Omental fat pad (tissue), 4 donors: ENCODE measurements around the gene PTMS. TPM values are rescaled to one million over a fixed set of nuclear protein-coding genes. Genes with fewer than 3 reads are reported as not detected.

Experiments used
- ATAC-seq: fragments of 150-250 bp; one replicate; pipeline ENCODE4 v1.9.1; 2016; ENCODE audit warnings: mild to moderate bottlenecking, moderate library complexity; ENCODE audit not compliant: low FRiP score
- DNase-seq: peaks from one replicate; pipeline ENCODE4 v3.0.0-alpha.2; 2019; ENCODE audit warnings: low spot score
- total RNA-seq, 4 donors: library from RNA; depleted of rRNA; stranded (reverse); fragments of >200 nt; gene quantifications; one replicate each; pipeline ENCODE4 v1.1.0, GENCODE V29; 2016
- TF ChIP-seq, protein P1 (sequence below), 3 donors: fragments of 450-650 bp; IDR thresholded peaks; one replicate each; pipeline ENCODE4 v1.5.1; 2016 to 2017; ENCODE audit warnings: antibody characterized with exemption in 3 of 3, mild to moderate bottlenecking in 3 of 3, moderate library complexity in 2 of 3

The PTMS gene, protein sequence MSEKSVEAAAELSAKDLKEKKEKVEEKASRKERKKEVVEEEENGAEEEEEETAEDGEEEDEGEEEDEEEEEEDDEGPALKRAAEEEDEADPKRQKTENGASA
- 100 to 1,000 TPM in 2 of 4 donors, 10 to 100 TPM in 2; 77.6 to 143 (median 113) TPM for total RNA-seq

GRCh38 chr12:6765634-6766581, at the start of gene PTMS:
Gene PTMS (plus strand): TSS chr12:6766363. CDS start chr12:6766706, 343 bp downstream.
- ATAC-seq (peak; percentile 73), DNase-seq (no peak)
- TF ChIP-seq, protein P1, sequence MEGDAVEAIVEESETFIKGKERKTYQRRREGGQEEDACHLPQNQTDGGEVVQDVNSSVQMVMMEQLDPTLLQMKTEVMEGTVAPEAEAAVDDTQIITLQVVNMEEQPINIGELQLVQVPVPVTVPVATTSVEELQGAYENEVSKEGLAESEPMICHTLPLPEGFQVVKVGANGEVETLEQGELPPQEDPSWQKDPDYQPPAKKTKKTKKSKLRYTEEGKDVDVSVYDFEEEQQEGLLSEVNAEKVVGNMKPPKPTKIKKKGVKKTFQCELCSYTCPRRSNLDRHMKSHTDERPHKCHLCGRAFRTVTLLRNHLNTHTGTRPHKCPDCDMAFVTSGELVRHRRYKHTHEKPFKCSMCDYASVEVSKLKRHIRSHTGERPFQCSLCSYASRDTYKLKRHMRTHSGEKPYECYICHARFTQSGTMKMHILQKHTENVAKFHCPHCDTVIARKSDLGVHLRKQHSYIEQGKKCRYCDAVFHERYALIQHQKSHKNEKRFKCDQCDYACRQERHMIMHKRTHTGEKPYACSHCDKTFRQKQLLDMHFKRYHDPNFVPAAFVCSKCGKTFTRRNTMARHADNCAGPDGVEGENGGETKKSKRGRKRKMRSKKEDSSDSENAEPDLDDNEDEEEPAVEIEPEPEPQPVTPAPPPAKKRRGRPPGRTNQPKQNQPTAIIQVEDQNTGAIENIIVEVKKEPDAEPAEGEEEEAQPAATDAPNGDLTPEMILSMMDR (IDR thresholded peaks at IDR 0.05), result no peak

DNA sequence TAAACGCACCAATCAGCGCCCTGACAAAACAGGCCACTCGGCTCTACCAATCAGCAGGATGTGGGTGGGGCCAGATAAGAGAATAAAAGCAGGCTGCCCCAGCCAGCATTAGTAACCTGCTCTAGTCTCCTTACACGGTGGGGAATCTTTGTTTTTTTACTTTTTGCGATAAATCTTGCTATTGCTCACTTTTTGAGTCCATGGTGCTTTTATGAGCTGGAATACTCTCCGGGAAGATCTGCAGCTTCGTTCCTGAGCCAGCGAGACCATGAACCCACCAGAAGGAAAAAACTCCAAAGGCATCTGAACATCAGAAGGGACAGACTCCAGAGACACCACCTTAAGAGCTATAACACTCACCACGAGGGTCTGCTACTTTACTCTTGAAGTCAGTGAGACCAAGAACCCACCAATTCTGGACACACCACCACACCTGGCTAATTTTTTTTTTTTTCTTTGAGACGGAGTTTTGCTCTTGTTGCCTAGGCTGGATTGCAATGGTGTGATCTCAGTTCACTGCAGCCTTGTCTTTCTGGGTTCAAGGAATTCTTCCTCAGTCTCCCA, 49.2 kb upstream of the PTMS start:
- ATAC-seq (no peak), DNase-seq (no peak)
- TF ChIP-seq, protein P1 (IDR thresholded peaks at IDR 0.05), result no peak

DNA sequence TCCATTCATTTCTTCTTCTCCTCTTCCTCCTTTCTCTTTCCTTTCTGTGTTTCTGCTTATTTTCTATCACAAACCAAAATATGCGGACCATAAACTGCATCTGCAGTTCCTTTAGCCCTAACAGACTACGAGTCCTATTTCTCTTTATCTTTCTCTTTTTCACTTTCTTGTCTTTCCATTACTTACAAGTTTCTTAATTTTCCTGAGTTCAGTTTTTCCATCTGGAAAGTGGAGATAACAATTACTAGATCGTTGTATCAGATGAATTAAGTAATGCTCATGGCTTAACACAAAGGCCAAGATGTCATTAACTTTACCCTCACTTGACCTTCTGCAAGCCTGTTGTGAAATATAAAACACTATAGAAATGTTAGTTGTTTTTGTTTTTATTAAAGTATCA, 43.3 kb upstream of the PTMS start:
- DNase-seq (no peak), ATAC-seq (no peak)
- TF ChIP-seq, protein P1 (IDR thresholded peaks at IDR 0.05), result no peak

DNA sequence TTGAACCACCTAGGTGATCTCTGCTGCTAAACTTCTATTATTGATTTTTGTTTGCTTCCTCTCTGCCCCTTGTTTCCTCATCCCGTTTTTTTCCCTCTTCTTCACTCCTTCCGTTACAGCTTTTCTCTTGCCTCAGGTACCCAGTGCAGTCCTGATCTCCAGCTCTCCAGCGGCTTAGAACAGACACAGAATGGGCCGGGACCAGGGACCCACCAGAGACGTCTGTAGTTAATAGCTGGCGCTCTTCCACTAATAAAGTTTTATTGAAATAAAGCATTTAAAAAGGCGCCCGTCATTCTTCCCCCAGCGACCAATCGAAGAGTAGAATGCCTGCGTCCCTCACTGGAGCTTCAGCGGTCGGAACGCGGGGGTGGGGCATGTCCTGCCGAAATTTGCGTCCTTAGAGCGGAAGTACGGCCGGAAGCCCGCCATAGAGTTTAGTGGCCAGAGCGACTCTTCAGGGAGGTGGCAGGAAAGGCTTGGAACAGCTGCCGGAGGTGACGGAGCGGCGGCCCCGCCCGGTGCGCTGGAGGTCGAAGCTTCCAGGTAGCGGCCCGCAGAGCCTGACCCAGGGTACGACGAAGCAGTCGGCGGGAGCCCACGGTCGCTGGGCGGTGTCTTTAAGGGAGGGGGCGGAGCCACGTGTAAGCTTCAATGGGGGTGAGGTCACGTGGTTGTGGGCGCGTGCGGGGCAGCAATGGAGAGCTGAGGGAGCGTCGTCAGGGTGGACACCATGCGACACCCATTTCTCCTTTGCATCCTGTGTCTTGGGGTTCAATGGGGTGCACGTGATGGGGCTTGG, 42.4 kb upstream of the PTMS start, which contains the start of gene COPS7A:
Gene COPS7A (plus strand): TSS at position 440 of the 802 bp plus-strand sequence. CDS start 611 bp downstream, outside the sequence.
- ATAC-seq (peak; percentile 97), DNase-seq (peak; percentile 88)
- TF ChIP-seq, protein P1 (IDR thresholded peaks at IDR 0.05), result no peak

GRCh38 chr12:6724409-6724797, 41.8 kb upstream of the PTMS start:
- ATAC-seq (peak; percentile 14), DNase-seq (no peak)
- TF ChIP-seq, protein P1 (IDR thresholded peaks at IDR 0.05), result no peak

DNA sequence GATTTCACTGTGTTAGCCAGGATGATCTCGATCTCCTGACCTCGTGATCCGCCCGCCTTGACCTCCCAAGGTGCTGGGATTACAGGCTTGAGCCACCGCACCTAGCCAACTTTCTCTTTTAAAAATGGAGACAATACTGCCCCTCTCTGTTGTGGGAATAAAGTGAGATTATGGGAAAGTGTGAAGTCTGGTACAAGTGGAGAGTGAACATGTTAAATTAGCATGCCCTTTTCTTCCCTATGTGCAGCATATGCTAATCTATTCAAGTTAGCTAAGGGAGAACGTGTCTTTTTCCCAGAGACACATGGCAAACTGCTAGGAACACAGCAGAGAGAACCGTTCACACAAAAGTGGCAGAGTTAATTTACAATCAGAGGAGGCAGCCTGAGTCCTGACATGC, 40.8 kb upstream of the PTMS start:
- TF ChIP-seq, protein P1 (IDR thresholded peaks at IDR 0.05), result no peak
- DNase-seq (no peak), ATAC-seq (no peak)
